Measurements from ENCODE around the gene SLC1A7.

The SLC1A7 gene

GRCh38 chr1:53127546-53127945 lies 14.9 kb downstream of the SLC1A7 start:
- TF ChIP-seq CTCF (IDR thresholded peaks at IDR 0.05; ENCODE audit: insufficient read depth, low read length, poor library complexity, severe bottlenecking): no peak
- H3K27me3 ChIP-seq (replicated peaks; ENCODE audit: control insufficient read depth, insufficient read depth, low read length): no peaks in the 10 kb centered on the region; the same call in none of the 2 replicates
- H3K4me3 ChIP-seq (replicated peaks; ENCODE audit: low read depth, low read length): no peak overlapping the region
- DNase-seq (ENCODE audit: extremely low read depth, insufficient read length): no peak
- no peaks in the 10 kb centered on the region for H3K36me3 ChIP-seq (ENCODE audit: control insufficient read depth, insufficient read depth, low read length)

- DNase-seq (ENCODE audit: extremely low read depth, insufficient read length): no peak
- Histone ChIP-seq H3K4me3 (replicated peaks; ENCODE audit: low read depth, low read length) (no peak overlapping the region), H3K27me3 (replicated peaks; ENCODE audit: control insufficient read depth, insufficient read depth, low read length) (no peaks in the 10 kb centered on the region; the same call in none of the 2 replicates), H3K36me3 (ENCODE audit: control insufficient read depth, insufficient read depth, low read length) (no peaks in the 10 kb centered on the region)
- no peak for TF ChIP-seq CTCF (IDR thresholded peaks at IDR 0.05; ENCODE audit: insufficient read depth, low read length, poor library complexity, severe bottlenecking)
Measured at GRCh38 chr1:53126495-53126894, 15.9 kb downstream of the SLC1A7 start.

GRCh38 chr1:53125623-53126360 lies 16.6 kb downstream of the SLC1A7 start:
- Histone ChIP-seq H3K36me3 (ENCODE audit: control insufficient read depth, insufficient read depth, low read length) (no peaks in the 10 kb centered on the region), H3K4me3 (replicated peaks; ENCODE audit: low read depth, low read length) (no peak overlapping the region), H3K27me3 (replicated peaks; ENCODE audit: control insufficient read depth, insufficient read depth, low read length) (no peaks in the 10 kb centered on the region; the same call in none of the 2 replicates)
- TF ChIP-seq CTCF (IDR thresholded peaks at IDR 0.05; ENCODE audit: insufficient read depth, low read length, poor library complexity, severe bottlenecking): no peak
- no peak for DNase-seq (ENCODE audit: extremely low read depth, insufficient read length)

- TF ChIP-seq CTCF (IDR thresholded peaks at IDR 0.05; ENCODE audit: insufficient read depth, low read length, poor library complexity, severe bottlenecking): no peak
- H3K36me3 ChIP-seq (ENCODE audit: control insufficient read depth, insufficient read depth, low read length): no peaks in the 10 kb centered on the region
- no peak overlapping the region for H3K4me3 ChIP-seq (replicated peaks; ENCODE audit: low read depth, low read length)
- DNase-seq (ENCODE audit: extremely low read depth, insufficient read length): no peak
- H3K27me3 ChIP-seq (replicated peaks; ENCODE audit: control insufficient read depth, insufficient read depth, low read length): no peaks in the 10 kb centered on the region; the same call in none of the 2 replicates
Measured at GRCh38 chr1:53125122-53125521, 17.3 kb downstream of the SLC1A7 start.

GRCh38 chr1:53123453-53124140 lies 18.8 kb downstream of the SLC1A7 start:
- DNase-seq (ENCODE audit: extremely low read depth, insufficient read length): no peak
- TF ChIP-seq CTCF (IDR thresholded peaks at IDR 0.05; ENCODE audit: insufficient read depth, low read length, poor library complexity, severe bottlenecking): no peak

More at GRCh38 chr1:53123453-53124140, 18.8 kb downstream of the SLC1A7 start:
- no peaks in the 10 kb centered on the region for H3K36me3 ChIP-seq (ENCODE audit: control insufficient read depth, insufficient read depth, low read length)
- H3K4me3 ChIP-seq (replicated peaks; ENCODE audit: low read depth, low read length): no peak overlapping the region
- no peaks in the 10 kb centered on the region; the same call in none of the 2 replicates for H3K27me3 ChIP-seq (replicated peaks; ENCODE audit: control insufficient read depth, insufficient read depth, low read length)

Data from GM06990 (cell line).